Stimulated activated CD8-positive, alpha-beta memory T cell treated with anti-CD3 and anti-CD28 coated beads, Interleukin-2, amount 100 ng/mL, for 1 hour (primary cell): ENCODE results near the gene CHST3.

Experiments
- DNase-seq, 2 donors: peaks; one replicate each; pipeline ENCODE4 v3.0.0-alpha.2; 2020; ENCODE audit warnings: low read depth in 2 of 2

Gene CHST3

DNA sequence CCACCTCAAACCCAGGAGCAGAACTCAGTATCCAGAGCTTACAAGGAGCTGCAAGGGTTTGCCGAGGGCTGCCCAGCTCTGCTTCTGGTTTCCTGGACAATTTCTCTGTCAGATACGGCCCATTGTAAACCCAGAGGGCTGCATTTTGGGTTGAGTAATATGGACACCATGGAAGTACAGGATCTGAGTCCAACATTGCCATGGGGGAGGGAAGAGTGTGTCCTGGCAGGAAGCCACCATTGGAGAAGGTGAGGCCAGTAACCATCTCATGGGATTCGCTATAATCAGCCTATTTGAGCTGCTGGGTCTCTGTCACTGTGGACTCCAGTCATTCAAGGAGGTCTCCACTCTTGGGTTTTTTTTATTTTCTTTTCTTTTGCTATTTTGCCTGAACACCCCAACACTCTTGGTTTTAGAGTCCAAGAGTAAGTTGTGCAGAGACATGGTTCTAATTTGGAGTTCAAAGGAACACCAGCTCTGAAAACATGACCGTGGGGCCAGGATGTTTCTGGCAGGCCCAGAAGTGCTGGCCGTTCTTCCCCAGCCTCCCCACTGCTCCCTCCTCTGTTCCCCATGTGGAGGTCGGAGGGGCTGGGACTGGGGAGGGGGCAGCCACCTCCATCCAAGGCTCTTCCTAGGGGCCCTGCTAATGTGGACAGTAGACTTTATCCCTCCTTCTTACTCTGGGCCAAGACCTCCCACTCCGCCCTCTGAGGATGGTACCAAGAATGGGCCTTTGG lies 46.2 kb downstream of the CHST3 start:
- DNase-seq = no peak

DNA sequence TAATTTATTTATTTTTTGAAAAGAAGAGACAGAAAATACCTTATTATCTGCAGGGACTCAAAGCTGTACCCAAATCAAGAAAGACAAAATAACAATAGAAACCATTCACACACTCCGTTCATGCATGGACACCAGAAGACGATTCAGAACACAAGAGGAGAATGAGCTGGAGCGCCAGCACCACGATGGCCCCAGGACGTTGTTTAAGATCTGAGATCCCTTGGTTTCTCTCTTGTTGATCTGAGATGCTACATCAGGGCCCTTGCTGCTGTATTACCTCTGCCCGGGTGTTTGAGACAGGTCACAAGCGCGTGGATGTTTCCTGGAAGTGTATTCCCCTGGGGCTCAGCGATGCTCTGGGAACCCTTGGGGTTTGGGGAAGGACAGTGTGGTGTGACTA lies 46.8 kb downstream of the CHST3 start:
- no peak for DNase-seq

DNA sequence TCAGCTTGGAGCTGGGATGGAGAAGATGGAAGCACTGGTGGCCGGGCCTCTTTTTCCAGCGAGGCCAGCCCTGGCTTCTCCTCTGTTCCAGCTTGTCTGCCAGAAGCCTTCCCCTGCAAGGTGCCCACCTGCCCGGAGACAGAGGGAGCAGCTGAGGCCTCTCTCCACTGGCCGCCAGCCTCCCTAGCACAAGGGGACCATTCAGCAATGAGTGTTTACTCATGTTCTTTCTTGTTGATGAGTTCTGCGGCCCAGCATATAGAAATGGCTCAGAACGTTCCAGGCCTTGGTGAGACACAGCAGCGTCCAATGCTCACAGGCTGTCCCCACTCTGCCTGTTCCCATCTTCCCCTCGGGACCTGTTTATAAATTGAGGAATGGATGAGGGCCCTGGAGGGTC lies 47.3 kb downstream of the CHST3 start:
- DNase-seq = no peak

DNA sequence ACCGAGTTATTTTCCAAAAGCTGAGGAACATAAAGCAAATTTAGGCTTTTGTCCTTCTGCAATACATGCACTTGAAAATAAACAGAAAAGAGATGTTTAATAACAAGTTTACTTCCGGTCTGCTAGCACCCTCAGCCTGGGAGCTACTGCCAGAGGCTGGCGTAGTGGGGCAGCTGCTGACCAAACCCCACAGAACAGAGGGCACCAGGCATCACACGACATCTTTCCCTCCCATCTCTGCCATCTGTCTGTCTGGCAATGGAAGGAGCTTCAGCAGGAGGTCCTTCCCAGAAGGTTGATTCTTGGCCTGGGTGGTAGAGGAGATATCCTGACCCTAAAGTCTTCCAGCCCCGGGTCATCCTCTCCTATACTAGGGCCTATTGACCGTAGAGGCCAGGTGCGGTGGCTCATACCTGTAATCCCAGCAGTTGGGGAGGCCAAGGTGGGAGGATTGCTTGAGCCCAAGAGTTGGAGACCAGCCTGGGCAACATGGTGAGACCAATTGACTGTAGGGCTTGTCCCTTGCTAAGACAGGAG lies 47.8 kb downstream of the CHST3 start:
- DNase-seq = no peak

DNA sequence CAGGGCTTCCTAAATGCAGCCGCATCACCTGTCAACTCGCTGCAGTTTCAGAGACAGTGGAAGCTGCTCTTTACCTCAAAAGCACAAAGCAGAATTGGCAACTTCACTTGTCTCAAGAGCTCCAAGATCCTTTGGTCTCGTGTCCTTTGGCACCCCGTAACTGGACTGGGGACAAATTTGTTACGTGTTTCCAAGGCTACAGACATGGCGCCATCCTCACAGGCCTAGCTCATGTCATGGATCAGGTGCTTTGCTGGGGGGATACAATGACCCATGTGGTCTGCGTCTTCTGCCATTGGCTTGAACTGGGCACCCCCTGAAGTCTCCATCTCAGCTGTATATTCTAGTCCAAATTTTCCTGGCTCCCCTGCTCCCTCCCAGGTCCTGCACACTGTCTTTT lies 48.6 kb downstream of the CHST3 start:
- DNase-seq = no peak

DNA sequence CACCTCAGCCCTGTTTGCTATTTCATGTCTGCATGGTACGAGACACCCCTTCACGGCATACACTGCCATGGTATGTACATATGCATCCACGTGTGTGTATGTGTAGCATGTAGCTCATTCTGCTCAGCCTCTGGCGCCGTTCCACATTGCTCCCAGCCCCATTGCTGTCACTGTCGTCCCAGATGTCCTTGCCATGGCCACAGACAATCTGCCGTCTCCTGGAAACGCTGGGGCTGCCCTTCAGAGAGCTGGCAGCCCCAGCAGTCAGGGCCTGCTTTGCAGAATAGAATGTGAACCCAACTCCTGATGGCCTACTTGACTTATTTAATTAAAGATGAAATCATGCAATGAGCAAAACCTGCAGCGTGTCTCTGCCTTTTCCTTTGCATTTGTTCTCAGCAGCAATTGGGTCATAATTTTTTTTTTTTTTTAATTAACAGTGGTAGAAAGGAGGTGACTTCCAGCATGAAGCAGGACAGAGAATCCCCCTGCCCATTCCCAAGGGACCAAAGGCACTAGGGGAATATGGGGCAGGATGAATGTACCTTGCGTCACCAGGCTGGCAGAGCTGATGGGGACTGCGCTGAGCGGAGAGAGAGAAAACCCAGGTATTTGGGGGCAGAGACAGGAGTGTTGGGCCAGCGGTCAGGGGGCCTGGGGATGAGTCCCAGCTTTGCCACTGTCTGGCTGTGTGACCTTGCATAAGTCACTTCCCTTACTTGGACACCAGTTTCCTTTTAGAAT lies 49.2 kb downstream of the CHST3 start:
- no peak for DNase-seq

DNA sequence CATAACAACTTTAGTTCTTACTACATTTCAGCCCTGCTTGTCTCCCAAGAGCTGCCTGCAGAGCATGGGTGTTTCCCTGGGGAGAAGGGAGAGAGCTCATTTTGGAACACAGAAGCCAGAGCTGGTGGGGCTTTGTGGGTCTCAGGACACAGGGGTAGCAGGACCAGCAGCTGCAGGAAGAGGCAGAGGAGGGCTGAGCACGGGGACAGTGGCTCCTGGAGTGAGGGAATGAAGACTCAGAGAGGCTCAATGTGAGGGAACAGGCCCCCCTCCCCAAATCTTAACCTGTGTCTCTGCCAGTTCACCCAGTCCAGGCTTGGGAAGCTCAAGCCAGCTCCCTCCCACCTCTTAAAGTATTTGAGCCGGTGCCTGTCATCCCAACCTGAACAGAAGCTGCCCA lies 50.0 kb downstream of the CHST3 start:
- no peak for DNase-seq

DNA sequence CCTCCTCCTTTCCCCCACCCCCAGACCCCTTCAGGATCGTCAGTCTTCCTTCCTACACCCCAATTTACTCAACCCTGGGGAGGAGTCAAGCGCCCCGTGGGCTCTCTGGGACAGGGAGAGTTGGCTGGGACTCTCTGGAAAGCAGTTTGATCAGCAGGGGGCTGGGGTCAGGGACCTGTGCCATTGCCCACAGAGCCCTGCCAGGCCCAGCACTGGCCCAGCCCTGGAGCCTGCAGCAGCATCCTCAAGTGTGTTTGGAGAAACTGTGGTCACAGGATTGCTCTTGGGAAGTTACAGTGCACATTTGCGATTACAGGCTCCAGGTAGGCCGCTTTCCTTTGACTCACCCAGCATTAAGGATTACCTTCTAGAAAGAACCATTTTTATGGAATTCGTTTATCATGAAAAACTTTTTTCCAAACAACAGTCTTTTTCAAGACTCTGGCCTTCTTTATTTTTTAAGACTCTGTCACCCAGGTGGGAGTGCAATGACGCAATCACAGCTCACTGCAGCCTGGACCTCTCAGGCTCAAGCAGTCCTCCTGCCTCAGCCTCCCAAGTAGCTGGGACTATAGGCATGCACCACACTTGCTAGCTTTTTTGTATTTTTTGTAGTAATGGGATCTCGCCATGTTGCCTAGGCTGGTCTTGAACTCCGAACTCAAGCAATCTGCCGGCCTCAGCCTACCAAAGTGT lies 50.7 kb downstream of the CHST3 start:
- DNase-seq = no peak

DNA sequence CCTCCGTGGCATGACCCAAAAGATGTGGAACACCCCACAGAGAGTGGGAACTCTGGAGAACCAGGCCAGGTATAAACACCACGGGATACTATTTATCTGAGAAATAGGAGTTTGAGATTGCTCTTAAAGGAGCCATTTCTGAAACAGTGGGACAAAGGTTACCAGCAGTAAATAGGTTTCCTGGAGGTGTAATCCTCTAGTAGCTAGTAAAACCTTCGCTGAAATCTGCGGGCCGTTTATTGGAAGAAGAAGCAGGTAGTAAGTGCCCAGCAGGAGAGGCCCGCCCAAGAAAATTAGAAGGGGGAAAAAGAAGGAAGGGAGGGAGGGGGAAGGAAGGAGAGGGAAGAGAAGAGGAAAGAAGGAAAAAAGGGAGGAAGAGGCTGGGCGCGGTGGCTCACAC lies 51.6 kb downstream of the CHST3 start:
- no peak for DNase-seq

DNA sequence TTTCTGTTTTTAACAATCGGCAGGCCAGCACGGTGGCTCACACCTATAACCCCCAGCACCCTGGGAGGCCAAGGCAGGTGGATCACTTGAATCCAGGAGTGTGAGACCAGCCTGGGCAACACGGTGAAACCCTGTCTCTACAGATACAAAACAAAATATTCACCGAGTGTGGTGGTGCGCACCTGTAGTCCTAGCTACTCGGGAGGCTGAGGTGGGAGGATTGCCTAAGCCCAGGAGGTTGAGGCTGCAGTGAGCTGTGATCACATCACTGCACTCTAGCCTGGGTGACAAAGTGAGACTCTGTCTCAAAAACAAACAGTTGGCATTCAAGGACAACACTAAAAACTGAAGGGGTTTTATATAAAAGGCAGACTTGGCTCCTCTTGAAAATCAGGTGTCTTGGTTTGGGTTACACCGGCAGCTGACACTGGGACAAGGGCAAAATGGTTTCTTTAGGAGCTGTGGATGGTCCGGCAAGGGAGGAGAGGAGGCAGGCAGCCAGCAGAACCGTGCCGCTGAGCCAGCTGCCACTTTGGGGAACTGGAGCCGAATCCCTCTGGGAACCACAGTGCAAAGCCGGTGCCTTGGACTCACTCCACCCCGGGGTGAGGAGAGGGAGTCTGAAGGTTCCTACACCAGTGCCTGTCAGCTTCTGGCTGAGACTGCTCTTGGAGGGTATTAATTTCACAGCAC lies 52.6 kb downstream of the CHST3 start:
- DNase-seq = no peak

DNA sequence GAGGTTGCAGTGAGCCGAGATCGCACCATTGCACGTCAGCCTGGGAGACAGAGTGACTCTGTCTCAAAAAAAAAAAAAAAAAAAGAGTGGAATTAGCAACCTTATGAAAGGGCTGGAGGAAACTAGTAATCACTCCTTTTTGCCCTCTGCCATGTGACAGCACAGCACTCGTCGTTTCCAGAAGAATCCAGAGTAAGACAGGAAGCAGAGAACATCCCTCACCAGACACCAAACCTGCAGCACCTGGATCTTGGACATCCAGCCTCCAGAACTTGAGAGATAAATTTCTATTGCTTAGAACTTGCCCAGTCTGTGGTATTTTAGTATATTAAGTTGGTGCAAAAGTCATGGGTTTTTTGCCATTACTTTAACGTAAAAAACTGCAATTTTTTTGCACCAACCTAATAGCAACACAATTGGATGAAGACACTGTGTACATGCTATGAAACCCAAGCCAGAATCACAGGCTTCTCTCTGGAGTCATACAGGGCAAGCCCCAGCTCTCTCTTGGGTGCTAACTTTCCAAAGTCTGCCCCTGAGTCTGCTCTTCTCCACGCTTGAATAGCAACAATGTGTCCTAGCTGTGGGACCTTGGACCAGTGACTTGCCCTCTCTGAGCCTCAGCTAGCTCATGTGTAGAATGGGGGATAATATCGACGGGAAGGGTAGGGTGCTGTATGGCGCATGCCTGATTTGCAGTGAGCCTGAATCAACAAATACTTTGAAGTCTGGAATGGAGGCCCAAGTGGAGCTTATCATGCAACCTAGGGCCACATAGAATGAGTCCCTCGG lies 55.1 kb downstream of the CHST3 start:
- DNase-seq = no peak

DNA sequence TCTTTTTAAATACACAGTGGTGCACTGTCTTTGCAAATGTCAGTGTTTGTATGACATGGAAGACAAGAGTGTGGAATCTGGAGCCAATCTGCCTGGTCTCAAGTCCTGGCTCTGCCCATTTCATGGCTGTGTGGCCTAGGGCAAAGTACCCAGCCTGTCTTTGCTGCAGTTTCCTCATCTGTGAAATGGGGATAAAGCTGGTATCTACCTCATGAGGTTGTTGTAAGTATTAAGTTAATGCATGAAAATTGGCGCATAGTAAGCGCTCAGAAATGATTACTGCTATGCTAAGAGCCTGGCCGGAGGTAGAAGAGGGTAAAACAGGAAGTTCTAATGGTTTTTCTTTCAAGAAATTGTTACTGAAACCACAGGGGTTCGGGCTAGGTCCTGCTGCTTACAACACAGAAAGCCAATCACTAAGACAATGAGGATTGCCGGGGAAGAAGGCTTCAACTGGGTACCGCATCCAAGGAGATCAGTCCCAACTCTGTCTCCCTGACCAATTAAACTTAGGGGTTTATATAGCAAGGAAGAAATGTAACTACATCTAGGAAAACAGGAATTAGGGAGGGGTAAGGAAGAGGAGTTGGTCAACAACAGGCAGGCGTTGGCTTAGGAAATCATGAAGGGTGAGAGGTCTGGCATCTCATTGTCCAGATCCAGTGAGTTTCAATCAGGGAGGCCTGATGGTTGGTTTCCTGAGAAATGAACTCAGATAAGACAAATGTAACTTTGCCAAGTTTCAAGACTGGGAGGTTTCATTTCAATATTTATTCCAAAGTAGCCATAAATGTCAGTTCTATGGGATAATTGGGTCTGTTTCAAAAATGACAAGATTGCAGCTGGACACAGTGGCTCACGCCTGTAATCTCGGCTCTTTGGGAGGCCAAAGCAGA lies 57.0 kb downstream of the CHST3 start:
- no peak for DNase-seq

DNA sequence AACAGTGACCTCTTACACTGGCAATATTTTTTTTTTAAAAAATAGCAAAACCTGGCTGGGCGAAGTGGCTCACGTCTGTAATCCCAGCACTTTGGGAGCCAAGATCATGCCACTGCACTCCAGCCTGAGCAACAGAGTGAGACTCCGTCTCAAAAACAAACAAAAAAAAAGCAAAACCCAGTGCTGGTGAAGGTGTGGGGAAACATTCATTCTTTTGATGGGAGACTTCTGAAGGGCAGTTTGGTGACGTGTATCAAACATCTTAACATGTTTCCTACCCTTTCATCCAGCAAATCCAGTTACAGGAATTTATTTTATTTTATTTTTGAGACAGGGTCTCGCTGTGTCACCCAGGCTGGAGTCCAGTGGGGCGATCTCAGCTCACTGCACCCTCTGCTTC lies 58.0 kb downstream of the CHST3 start:
- no peak for DNase-seq

DNA sequence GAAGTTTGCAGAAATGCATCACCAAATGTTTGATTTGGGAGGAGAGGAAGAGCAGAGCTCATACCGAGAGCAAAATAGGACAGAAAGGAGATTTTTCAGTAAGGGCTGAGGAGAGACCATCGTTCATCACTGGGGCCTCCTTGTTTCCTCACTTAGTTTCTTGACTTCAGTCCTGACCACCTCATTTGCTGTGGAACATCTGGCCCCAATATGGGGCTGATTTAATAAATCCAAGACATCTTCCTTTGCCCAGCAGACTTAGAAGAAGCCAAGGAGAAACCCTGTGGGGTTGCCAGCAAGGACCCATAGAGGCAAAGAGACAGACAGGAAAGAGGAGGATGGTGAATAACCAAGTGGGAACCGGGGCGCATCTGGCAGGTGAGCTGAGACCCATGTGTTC lies 60.4 kb downstream of the CHST3 start:
- DNase-seq = no peak

DNA sequence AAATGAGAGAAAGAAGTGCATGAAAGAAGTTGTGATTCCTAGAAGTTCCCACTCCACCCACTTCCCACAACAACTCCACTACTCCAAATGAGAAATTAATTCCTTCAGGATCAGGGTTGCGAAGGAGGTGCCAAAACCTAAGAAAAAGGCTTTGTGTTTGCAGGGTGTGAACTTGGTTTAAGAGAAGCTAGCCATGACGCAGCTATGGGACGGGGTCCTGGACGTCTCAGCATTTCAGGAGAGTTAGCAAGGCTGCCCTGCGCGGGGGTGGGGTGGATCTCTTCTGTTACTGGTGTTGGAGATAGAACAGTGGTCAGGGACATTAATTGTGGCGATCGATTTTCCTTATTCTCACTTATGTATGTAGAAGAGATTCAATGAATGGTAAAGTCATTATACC lies 61.2 kb downstream of the CHST3 start:
- no peak for DNase-seq

DNA sequence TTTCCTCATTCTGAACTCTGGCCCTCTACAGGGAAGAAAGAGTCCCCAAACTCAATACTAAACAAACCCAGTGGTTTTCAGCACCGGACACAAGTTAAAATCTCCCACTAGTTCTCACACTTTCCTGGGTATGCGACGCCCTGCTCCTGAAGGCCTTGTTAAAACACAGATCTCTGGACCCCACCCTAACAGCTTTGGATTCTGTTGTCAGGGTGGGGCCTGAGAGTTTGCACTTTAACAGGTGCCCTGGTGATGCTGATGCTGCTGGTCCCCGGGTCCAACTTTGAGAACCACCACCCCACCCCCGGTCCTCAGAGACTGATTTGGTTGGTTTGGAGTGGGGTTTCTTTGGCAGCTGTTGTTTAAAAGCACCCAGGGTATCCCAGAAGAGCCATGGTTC lies 61.6 kb downstream of the CHST3 start:
- no peak for DNase-seq

DNA sequence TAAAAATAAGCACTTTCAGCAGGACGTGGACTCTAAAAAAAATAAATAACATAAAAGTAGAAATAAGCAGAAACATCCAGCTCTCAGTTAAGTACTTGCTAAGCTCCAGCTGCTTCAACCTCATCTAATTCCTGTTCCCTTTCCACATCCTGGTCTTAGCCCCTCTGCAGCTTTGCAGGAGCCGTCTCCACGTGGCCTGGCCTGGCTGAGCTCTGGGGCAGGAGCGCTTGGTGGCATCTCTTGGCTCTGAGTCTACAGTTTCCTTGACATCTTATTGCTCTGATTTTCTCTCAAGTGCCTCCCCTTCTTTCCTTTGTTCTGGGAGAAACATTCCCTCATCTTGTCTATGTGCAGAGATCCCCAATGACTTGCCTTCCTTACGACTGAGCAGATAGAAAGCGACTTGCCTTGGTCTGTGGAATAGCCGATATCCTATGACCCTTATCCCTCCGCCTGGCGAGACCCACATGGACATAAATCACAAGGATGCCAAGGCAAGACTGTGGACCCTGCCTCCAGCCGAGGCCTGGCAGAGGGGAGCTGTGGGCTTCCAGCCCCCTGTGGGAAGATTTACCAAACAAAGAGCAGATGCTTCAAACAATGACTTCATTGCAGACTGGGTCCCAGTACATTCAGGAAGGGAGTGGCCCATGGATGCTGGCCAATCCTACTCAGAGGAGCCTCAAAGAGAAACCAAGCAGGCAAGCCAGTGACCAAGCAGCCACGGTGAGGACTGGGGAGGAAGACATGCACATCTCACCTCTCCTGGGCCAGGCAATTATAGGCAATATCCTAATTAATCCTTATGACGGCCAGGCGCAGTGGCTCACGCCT lies 62.3 kb downstream of the CHST3 start:
- DNase-seq = no peak

DNA sequence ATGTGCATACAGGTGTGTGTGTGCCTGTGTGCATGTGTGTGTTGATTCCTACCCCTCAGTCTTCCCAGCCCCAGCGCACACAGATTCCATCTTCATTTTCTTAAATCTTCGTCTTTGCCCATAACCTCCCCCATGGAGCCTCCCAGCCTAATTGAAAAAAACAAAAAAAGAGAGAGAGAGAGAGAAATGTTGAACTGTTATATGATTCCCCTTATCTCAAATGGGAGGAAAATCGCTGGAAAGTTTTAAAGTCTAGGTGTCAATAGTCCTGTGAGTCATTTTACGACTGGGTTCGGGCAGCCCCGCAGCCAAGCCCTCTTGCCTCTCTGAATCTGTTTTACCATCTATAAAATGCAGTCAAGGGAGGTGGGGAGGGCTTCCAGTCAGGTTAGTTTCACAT lies 63.3 kb downstream of the CHST3 start:
- no peak for DNase-seq

DNA sequence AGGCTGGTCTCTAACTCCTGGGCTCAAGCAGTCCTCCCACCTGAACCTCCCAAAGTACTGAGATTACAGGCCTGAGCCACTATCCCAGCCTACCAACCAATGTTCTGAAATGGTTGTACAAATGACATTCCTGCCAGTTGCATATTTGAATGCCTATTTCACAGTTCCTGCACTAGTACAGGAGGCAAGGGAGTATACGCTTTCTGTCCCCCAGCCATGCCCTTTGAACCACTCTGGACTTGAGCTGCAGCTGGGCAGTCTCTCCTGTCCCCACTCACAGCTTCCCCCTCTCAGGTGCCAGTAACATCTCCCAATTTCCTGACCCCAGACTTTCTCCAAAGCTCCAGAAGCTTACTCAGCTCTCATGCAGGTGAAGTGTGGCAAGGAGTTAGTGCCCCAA lies 65.2 kb downstream of the CHST3 start:
- no peak for DNase-seq
